GM20000 (cell line): ENCODE results near the gene GLT6D1.
"Not testable (repeated sequence)": the region's sequence is repeated elsewhere in the genome, so short reads cannot be mapped to it uniquely, and the experiment has no call there.

Experiments
- DNase-seq: peaks from one replicate; pipeline ENCODE4 v3.0.0; 2012; ENCODE audit warnings: low spot score
- TF ChIP-seq, protein P1 (sequence below): IDR thresholded peaks from 2 replicates; pipeline ENCODE4 v1.5.1; 2012; ENCODE audit warnings: mild to moderate bottlenecking, control low read depth; ENCODE audit errors: extremely low read depth, missing control alignments

GLT6D1 gene

DNA sequence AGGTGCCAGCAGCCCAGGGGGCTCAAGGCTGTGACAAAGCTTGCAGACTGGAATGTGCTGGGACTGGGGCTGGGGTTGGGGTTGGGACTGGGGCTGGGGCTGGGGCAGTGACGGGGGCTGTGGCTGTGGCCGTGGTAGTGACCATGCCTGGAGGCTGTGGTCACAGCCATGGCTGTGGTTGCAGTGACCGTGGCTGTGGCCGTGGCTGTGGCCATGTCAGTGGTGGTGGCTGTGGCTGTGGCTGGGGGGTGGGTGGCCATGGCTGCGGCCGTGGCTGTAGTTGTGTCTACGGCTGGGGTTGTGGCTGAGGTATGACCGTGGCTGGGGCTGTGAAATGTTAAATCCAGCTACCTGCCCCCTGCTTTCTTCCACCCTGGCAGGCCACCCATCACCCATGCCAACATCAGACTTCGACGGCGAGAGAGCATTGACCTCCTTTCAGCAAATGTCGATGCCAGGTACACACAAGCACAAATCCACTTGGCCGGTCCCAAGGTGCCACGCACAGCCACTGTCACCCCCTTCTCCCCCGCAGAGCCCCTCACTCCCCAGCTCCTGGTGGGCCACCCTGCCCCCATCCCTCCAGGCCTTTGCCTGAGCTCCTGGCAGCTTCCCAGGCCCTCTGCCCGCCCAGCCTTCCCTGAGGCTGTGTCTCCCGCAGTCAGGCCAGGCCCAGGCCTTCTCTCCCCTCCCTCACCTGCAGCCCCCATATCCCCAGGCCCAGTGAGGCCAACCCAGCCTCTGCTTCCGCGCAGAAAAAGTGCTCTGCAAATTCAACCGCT lies 39.1 kb upstream of the GLT6D1 start:
- DNase-seq, result no peak
- TF ChIP-seq, protein P1, sequence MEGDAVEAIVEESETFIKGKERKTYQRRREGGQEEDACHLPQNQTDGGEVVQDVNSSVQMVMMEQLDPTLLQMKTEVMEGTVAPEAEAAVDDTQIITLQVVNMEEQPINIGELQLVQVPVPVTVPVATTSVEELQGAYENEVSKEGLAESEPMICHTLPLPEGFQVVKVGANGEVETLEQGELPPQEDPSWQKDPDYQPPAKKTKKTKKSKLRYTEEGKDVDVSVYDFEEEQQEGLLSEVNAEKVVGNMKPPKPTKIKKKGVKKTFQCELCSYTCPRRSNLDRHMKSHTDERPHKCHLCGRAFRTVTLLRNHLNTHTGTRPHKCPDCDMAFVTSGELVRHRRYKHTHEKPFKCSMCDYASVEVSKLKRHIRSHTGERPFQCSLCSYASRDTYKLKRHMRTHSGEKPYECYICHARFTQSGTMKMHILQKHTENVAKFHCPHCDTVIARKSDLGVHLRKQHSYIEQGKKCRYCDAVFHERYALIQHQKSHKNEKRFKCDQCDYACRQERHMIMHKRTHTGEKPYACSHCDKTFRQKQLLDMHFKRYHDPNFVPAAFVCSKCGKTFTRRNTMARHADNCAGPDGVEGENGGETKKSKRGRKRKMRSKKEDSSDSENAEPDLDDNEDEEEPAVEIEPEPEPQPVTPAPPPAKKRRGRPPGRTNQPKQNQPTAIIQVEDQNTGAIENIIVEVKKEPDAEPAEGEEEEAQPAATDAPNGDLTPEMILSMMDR, result no peak

- no peak for DNase-seq
- TF ChIP-seq, protein P1, result no peak
Observed at GRCh38 chr9:135677641-135678168, 38.4 kb upstream of the GLT6D1 start.

- TF ChIP-seq, protein P1, result no peak
Observed at GRCh38 chr9:135676891-135677290, 37.6 kb upstream of the GLT6D1 start.

DNA sequence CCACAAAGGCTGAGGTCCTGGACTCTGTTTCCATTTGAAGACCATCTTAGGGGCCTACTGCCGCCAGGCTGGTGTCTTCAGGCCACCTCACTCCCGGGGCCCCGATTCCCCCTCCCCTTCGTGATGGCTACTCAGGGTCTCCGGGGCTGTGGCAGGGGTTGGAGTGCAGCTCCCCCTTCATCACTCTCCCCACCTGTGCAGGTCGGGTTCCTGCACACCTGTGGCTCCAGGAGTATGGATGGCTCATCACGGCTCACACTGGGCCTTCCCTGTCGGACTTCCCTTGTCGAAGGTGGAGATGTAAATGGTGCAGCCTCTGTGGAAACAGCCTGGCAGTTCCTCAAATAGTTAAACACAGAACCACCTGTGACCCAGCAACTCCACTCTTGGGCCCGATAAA lies 35.6 kb upstream of the GLT6D1 start:
- no peak for DNase-seq
- TF ChIP-seq, protein P1, result no peak

More at GRCh38 chr9:135676891-135677290, 37.6 kb upstream of the GLT6D1 start:
- DNase-seq, result no peak

DNA sequence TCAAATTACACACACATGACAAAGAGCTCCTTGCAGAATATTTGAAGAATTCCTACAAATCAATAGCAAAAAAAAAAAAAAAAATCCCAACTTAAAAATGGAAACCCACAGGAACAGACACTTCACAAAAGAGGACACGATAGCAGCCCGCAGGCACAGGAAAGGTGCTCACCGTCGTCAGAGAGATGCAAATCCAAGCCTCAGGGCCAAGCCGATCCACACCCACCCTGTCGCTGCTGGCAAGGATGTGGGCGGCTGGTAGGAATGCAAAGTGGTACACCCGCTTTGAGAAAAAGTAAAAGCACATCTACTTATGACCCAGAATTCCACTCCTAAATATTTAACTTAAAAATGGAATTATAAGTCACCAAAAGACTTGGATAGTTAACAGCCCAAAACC lies 34.6 kb upstream of the GLT6D1 start:
- TF ChIP-seq, protein P1, result no peak
- DNase-seq, result no peak

- not testable (repeated sequence) for DNase-seq
Observed at GRCh38 chr9:135672786-135673185, 33.4 kb upstream of the GLT6D1 start.

DNA sequence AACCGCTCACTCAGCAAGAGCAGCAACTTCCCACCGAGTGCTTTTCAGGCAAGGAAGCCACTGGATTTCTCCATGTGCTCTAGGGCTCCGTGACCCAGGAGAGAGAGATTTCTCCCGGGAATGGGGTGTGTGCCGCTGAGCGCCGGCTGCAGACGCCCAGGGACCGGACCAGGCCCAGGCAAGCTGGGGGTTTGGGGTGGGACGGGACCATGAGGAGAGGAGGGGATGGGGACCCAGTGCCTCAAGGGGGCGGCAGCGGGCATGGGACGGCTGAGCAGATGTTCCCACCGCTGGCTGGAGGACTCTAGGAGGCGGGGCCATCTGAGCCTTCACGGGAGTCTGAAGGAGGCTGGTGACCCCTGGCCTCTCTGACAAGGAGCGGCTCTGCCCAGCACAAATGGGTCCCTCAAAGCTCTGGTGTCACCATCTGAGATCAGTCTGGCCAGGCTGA lies 32.3 kb upstream of the GLT6D1 start:
- DNase-seq, result no peak
- TF ChIP-seq, protein P1, result no peak
